ENCODE results near the gene NUMA1. TPM values are rescaled to one million over a fixed set of nuclear protein-coding genes. Genes with fewer than 3 reads are reported as not detected.

Gene NUMA1
- total and polyA plus RNA-seq, 9 of the 15 experiments (the other 6 are each of a cell fraction or from before 2014, with no cell fraction given) = 4.1 to 104 (median 51.2) TPM

GRCh38 chr11:72116019-72116755, 35.8 kb upstream of the NUMA1 start (continued):
- no peak for TF ChIP-seq MGA (IDR thresholded peaks at IDR 0.05)
- TF ChIP-seq ZNF253 (CRISPR knock-in tag; conservative IDR thresholded peaks at IDR 0.05) = no peak
- TF ChIP-seq CHAMP1 (IDR thresholded peaks at IDR 0.05) = no peak

Data from K562 (cell line).